Measurements from ENCODE around the gene CBLN3. TPM values are rescaled to one million over a fixed set of nuclear protein-coding genes. Genes with fewer than 3 reads are reported as not detected.

The CBLN3 gene
- polyA plus RNA-seq, 3 donors = 0.07 to 1.1 TPM; not detected in 1

GRCh38 chr14:24436355-24437019 lies 7.0 kb upstream of the CBLN3 start:
- Histone ChIP-seq H3K27ac (ENCODE audit: low read depth in 1 of 2, low read length in 2 of 2) (peak overlapping the region; percentile 18 to 76), H3K79me2 (ENCODE audit: insufficient read depth, low read length) (peaks cover 51% of the 10 kb centered on the region), H4K20me1 (ENCODE audit: insufficient read depth, low read length) (peaks cover 67% of the 10 kb centered on the region), H3K9ac (ENCODE audit: insufficient read depth, low read length, poor library complexity, severe bottlenecking) (no peak overlapping the region), H2AFZ (ENCODE audit: insufficient read depth, low read depth, low read length, poor library complexity, severe bottlenecking) (no peak overlapping the region), H3K4me2 (replicated peaks; ENCODE audit: extremely low read depth, low read length, poor library complexity, severe bottlenecking) (peak overlapping the region; percentile 61), H3K4me3 (replicated peaks in 1 of 3; ENCODE audit: low read depth in 2 of 3, low read length in 3 of 3) (peak overlapping the region in 1 of 3 experiments; percentile 30), H3K4me1 (ENCODE audit: control insufficient read depth in 1 of 2, insufficient read depth in 2 of 2, low read length in 2 of 2) (peaks cover 47 to 64% of the 10 kb centered on the region in 2 donors), H3K27me3 (ENCODE audit: control insufficient read depth in 2 of 2, insufficient read depth in 2 of 2, low read length in 2 of 2) (no peaks in the 10 kb centered on the region), H3K9me3 (replicated peaks in 1 of 2; ENCODE audit: control insufficient read depth in 1 of 2, insufficient read depth in 1 of 2, low read length in 2 of 2) (no peaks in the 10 kb centered on the region), H3K36me3 (replicated peaks in 1 of 2; ENCODE audit: control insufficient read depth in 1 of 2, insufficient read depth in 2 of 2, low read length in 2 of 2) (peaks cover 66 to 87% of the 10 kb centered on the region in 2 donors)
- H3K27ac Mint-ChIP-seq = peak overlapping the region in 5 of 7 donors; percentile 82 to 90 (median 86)
- peak overlapping the region in 1 of 2 donors; percentile 62 for H3K4me3 Mint-ChIP-seq
- H3K9me3 Mint-ChIP-seq = no peaks in the 10 kb centered on the region
- DNase-seq = peak; percentile 57 to 68 (median 67)
- peaks cover 58% of the 10 kb centered on the region for H3K4me1 Mint-ChIP-seq
- peaks cover 73 to 88% of the 10 kb centered on the region in 2 donors for H3K36me3 Mint-ChIP-seq
- H3K27me3 Mint-ChIP-seq (ENCODE audit: low read depth in 3 of 3) = peaks cover 0 to 1% (median 0%) of the 10 kb centered on the region in 3 donors
- no CpG with 5 or more reads among the region's 5 CpGs for WGBS (ENCODE audit: insufficient coverage)
- TF ChIP-seq, protein P1, sequence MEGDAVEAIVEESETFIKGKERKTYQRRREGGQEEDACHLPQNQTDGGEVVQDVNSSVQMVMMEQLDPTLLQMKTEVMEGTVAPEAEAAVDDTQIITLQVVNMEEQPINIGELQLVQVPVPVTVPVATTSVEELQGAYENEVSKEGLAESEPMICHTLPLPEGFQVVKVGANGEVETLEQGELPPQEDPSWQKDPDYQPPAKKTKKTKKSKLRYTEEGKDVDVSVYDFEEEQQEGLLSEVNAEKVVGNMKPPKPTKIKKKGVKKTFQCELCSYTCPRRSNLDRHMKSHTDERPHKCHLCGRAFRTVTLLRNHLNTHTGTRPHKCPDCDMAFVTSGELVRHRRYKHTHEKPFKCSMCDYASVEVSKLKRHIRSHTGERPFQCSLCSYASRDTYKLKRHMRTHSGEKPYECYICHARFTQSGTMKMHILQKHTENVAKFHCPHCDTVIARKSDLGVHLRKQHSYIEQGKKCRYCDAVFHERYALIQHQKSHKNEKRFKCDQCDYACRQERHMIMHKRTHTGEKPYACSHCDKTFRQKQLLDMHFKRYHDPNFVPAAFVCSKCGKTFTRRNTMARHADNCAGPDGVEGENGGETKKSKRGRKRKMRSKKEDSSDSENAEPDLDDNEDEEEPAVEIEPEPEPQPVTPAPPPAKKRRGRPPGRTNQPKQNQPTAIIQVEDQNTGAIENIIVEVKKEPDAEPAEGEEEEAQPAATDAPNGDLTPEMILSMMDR (IDR thresholded peaks at IDR 0.05) = peak; percentile 89
- intact Hi-C loops (cut with micrococcal nuclease) = loop anchor here in 1 of 2 donors (10.0 kb wide), 1 partner anchor 192 kb away; the partner anchor contains the start of gene TINF2

GRCh38 chr14:24435998-24436354 lies 6.5 kb upstream of the CBLN3 start:
- DNase-seq = no peak
- Histone ChIP-seq H3K4me1 (ENCODE audit: control insufficient read depth in 1 of 2, insufficient read depth in 2 of 2, low read length in 2 of 2) (peaks cover 49 to 64% of the 10 kb centered on the region in 2 donors), H4K20me1 (ENCODE audit: insufficient read depth, low read length) (peaks cover 72% of the 10 kb centered on the region), H3K36me3 (replicated peaks in 1 of 2; ENCODE audit: control insufficient read depth in 1 of 2, insufficient read depth in 2 of 2, low read length in 2 of 2) (peaks cover 68 to 87% of the 10 kb centered on the region in 2 donors), H3K27me3 (ENCODE audit: control insufficient read depth in 2 of 2, insufficient read depth in 2 of 2, low read length in 2 of 2) (no peaks in the 10 kb centered on the region), H3K9me3 (replicated peaks in 1 of 2; ENCODE audit: control insufficient read depth in 1 of 2, insufficient read depth in 1 of 2, low read length in 2 of 2) (no peaks in the 10 kb centered on the region), H3K4me2 (replicated peaks; ENCODE audit: extremely low read depth, low read length, poor library complexity, severe bottlenecking) (no peak overlapping the region), H3K79me2 (ENCODE audit: insufficient read depth, low read length) (peaks cover 51% of the 10 kb centered on the region), H2AFZ (ENCODE audit: insufficient read depth, low read depth, low read length, poor library complexity, severe bottlenecking) (no peak overlapping the region), H3K4me3 (replicated peaks in 1 of 3; ENCODE audit: low read depth in 2 of 3, low read length in 3 of 3) (no peak overlapping the region), H3K27ac (ENCODE audit: low read depth in 1 of 2, low read length in 2 of 2) (peak overlapping the region; percentile 18 to 76), H3K9ac (ENCODE audit: insufficient read depth, low read length, poor library complexity, severe bottlenecking) (no peak overlapping the region)
- no peak overlapping the region for H3K4me3 Mint-ChIP-seq
- H3K36me3 Mint-ChIP-seq = peaks cover 75 to 94% of the 10 kb centered on the region in 2 donors
- no peaks in the 10 kb centered on the region for H3K9me3 Mint-ChIP-seq
- peaks cover 58% of the 10 kb centered on the region for H3K4me1 Mint-ChIP-seq
- 65% methylated on average over 5 of the region's 6 CpGs for WGBS (ENCODE audit: insufficient coverage)
- peak overlapping the region in 4 of 7 donors; percentile 66 to 80 (median 74) for H3K27ac Mint-ChIP-seq
- TF ChIP-seq, protein P1 (IDR thresholded peaks at IDR 0.05) = no peak
- peaks cover 0 to 1% (median 0%) of the 10 kb centered on the region in 3 donors for H3K27me3 Mint-ChIP-seq (ENCODE audit: low read depth in 3 of 3)
- intact Hi-C loops (cut with micrococcal nuclease) = loop anchor here in 1 of 2 donors (2.0 to 10.0 kb wide), 2 partner anchors 99 to 191 kb away; partner anchors contain the start of gene TINF2
